ENCODE data around the gene C12orf56. TPM values are rescaled to one million over a fixed set of nuclear protein-coding genes. Genes with fewer than 3 reads are reported as not detected.
"Not testable (repeated sequence)": the region's sequence is repeated elsewhere in the genome, so short reads cannot be mapped to it uniquely, and the experiment has no call there.

C12orf56 gene
- total and polyA plus RNA-seq, 5 experiments from 2014 or later, result 0.08 TPM; not detected in 4

DNA sequence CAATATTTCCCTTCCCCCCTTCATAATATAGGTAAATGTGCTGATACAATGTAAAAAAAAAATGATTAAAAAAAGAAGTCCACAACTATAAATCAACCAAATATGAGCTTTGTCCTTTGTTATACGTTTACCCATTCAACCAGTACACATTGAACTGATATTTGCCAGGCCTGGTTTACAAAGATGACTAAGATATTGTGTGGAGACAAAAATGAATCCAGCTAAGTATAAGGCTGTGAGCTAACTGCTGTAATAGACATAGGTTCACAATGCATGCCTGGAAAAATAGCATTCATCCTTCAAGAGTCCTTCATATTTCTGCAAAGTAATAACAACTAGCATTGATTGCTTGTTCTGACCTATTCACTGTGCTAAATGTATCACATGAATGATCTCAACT lies 6.9 kb downstream of the C12orf56 start:
- peaks cover 0 to 16% (median 2%) of the 10 kb centered on the region in 3 donors for H3K36me3 Mint-ChIP-seq
- ATAC-seq (no peak), DNase-seq (no peak)
- peak overlapping the region in 5 of 10 donors; percentile 34 to 92 (median 55) for H3K27ac Mint-ChIP-seq
- H3K4me1 Mint-ChIP-seq, result peaks cover 12 to 32% (median 28%) of the 10 kb centered on the region in 4 donors
- no peak overlapping the region for H3K4me3 Mint-ChIP-seq
- POLR2A ChIA-PET, result interaction anchor here (0.6 kb wide), 1 partner anchor 61 kb away, joined by 6 read pairs; no protein-coding TSS in a partner anchor
- peaks cover 0 to 18% (median 7%) of the 10 kb centered on the region in 9 donors for H3K9me3 Mint-ChIP-seq
- peaks cover 0 to under 1% (median 0%) of the 10 kb centered on the region in 5 donors for H3K27me3 Mint-ChIP-seq

DNA sequence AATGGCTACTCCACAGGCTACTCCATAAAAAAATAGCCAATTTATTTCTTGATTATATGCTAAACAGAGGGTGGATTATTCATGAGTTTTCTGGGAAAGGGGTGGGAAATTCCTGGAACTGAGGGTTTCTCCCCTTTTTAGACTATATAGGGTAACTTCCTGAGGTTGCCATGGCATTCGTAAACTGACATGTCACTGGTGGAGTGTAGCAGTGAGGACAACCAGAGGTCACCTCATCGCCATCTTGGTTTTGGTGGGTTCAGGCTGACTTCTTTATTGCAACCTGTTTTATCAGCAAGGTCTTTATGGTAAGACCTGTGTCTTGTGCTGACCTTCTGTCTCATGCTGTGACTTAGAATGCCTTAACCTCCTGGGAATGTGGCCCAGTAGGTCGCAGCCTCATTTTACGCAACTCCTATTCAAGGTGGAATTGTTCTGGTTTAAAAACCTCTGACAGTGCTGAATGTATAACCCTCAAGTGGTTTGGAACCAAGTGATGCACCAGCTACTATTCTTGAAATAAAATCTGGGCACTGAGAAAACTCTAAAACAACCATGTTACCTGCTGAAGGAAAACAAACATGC lies 27.7 kb downstream of the C12orf56 start:
- ATAC-seq (no peak), DNase-seq (no peak)
- H3K27ac Mint-ChIP-seq, result no peak overlapping the region
- POLR2A ChIA-PET, result no interaction called here
- H3K27me3 Mint-ChIP-seq, result no peaks in the 10 kb centered on the region
- H3K36me3 Mint-ChIP-seq, result no peaks in the 10 kb centered on the region
- H3K9me3 Mint-ChIP-seq, result no peaks in the 10 kb centered on the region
- H3K4me3 Mint-ChIP-seq, result no peak overlapping the region
- H3K4me1 Mint-ChIP-seq, result no peaks in the 10 kb centered on the region

DNA sequence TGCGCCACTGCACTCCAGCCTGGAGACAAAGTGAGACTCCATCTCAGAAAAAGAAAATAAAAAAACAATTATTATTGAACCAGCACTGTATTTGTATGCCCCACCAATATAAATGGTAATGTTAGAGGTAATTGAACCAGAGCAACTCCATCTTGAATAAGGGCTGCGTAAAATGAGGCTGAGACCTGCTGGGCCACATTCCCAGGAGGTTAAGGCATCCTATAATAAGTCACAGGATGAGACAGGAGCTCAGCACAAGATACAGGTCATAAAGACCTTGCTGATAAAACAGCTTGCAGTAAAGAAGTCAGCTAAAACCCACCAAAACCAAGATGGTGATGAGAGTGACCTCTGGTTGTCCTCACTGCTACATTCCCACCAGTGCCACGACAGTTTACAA lies 29.4 kb downstream of the C12orf56 start:
- H3K27me3 Mint-ChIP-seq, ATAC-seq, H3K36me3 Mint-ChIP-seq, DNase-seq, POLR2A ChIA-PET, H3K4me1 Mint-ChIP-seq, H3K4me3 Mint-ChIP-seq, H3K27ac Mint-ChIP-seq: not testable (repeated sequence)
- peaks cover 0 to 12% (median 6%) of the 10 kb centered on the region in 9 donors for H3K9me3 Mint-ChIP-seq

DNA sequence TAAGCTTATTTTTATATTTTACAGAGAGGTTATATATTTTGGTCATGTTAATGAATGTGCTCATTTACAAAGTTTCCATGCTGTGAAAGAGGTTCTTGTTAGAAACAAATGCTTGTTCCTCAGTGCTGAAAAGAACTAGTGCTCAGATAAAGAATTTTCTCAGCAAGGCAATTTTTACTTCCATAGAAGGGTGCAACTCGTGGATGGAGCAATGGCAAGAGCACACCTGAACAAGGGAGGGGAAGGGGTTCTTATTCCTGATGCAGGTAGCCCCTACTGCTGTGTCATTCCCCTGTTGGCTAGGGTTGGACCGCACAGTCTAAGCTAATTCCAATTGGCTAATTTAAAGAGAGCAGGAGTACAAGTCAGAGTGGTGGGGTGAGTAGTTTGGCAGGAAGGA lies 34.3 kb downstream of the C12orf56 start:
- DNase-seq, ATAC-seq, H3K4me3 Mint-ChIP-seq, H3K36me3 Mint-ChIP-seq, H3K27me3 Mint-ChIP-seq, H3K4me1 Mint-ChIP-seq, POLR2A ChIA-PET: not testable (repeated sequence)
- peaks cover 0 to 24% (median 11%) of the 10 kb centered on the region in 9 donors for H3K9me3 Mint-ChIP-seq
- H3K27ac Mint-ChIP-seq, result peak overlapping the region in 1 of 10 donors; percentile 67

DNA sequence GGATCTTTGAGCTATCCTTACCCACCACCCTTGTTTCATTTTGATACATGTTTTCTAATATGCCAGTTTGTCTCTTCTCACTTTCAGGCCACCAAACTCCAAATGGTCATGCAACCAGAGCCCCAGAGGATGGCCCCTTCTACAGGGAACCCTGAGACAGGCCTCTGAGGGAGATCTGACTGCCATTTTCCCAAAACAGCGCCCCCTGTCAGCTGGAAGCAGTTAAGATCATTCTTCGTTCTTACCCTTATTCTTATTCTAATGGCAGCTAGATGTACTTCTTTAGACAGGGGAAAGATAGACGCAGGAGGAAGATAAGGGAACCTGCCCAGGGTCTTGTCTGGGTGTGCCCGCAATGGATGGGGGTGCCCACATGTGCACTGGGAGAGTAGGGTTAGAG lies 38.4 kb downstream of the C12orf56 start:
- H3K27ac Mint-ChIP-seq, result no peak overlapping the region
- ATAC-seq, result no peak
- peaks cover 0 to 17% (median 6%) of the 10 kb centered on the region in 3 donors for H3K36me3 Mint-ChIP-seq
- POLR2A ChIA-PET, result no interaction called here
- H3K4me1 Mint-ChIP-seq, result no peaks in the 10 kb centered on the region
- H3K4me3 Mint-ChIP-seq, result no peak overlapping the region
- peaks cover 6 to 40% (median 23%) of the 10 kb centered on the region in 9 donors for H3K9me3 Mint-ChIP-seq
- H3K27me3 Mint-ChIP-seq, result no peaks in the 10 kb centered on the region
- DNase-seq, result no peak

DNA sequence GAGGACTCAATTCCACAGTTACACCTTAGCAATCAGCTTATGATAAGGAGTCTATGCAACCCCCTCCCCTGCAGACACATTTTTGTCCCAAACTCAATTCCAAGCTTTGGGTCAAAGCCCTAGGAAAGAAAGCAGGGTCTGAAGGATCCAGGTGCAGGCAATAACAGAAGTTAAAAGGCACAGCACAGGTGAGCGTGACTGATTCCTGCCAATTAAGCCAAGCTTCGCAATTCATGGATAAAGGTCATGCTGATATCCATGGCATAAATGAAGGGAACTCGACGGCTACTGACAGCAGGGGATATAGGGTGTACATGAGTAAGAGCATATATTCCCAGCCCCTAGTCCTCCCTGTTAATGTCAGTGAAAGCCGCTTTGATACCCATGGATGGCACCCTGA lies 39.3 kb downstream of the C12orf56 start:
- POLR2A ChIA-PET, result no interaction called here
- no peaks in the 10 kb centered on the region for H3K27me3 Mint-ChIP-seq
- H3K9me3 Mint-ChIP-seq, result peaks cover 1 to 41% (median 14%) of the 10 kb centered on the region in 9 donors
- ATAC-seq (no peak), DNase-seq (no peak)
- H3K36me3 Mint-ChIP-seq, result peaks cover 0 to 14% (median 2%) of the 10 kb centered on the region in 3 donors
- no peak overlapping the region for H3K27ac Mint-ChIP-seq
- H3K4me1 Mint-ChIP-seq, result no peaks in the 10 kb centered on the region
- no peak overlapping the region for H3K4me3 Mint-ChIP-seq

DNA sequence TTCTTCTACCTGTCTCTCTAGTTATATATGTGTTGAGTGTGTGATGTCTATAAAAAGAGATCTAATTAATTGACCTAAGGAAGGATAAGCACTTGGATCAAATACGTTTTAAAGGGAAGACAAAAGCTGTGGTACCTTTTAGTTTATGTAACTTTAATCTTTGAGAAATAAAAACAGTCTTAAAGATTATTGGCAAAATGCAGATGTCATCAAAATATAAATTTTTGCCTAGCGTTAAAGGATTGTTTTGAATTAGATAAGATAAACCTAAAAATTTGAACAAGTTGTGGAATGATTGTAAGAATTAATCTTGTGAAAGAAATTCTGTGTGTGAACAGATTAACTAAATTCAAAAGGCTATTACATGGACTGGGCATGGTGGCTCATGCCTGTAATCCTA lies 42.9 kb downstream of the C12orf56 start:
- H3K4me3 Mint-ChIP-seq, result no peak overlapping the region
- H3K9me3 Mint-ChIP-seq, result peaks cover 0 to 36% (median 12%) of the 10 kb centered on the region in 9 donors
- no peaks in the 10 kb centered on the region for H3K4me1 Mint-ChIP-seq
- ATAC-seq, result no peak
- H3K27ac Mint-ChIP-seq, result no peak overlapping the region
- no peaks in the 10 kb centered on the region for H3K27me3 Mint-ChIP-seq
- peaks cover 0 to 11% (median 0%) of the 10 kb centered on the region in 3 donors for H3K36me3 Mint-ChIP-seq
- POLR2A ChIA-PET, result no interaction called here
- no peak for DNase-seq

DNA sequence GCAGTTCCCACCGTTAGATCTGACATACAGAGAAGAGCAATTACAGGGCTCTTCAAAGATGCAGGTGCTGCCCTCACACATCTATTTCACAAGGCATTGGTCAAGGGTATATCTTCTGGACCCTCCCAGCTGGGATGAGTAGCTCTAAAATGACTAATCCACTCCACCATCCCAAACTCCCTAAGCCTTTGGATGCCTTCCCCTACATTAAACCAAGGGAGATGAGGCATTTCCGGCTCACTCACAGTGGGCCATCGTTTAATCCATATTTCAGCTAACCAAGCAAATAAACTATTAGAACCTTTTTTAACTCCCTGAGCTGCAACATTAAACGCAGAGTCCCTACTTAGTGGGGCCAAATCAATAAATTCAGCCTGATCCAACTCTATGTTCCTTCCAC lies 45.9 kb downstream of the C12orf56 start:
- H3K4me3 Mint-ChIP-seq, H3K36me3 Mint-ChIP-seq, ATAC-seq, H3K4me1 Mint-ChIP-seq, H3K27ac Mint-ChIP-seq, POLR2A ChIA-PET, H3K27me3 Mint-ChIP-seq, DNase-seq: not testable (repeated sequence)
- peaks cover 0 to 32% (median 12%) of the 10 kb centered on the region in 9 donors for H3K9me3 Mint-ChIP-seq

DNA sequence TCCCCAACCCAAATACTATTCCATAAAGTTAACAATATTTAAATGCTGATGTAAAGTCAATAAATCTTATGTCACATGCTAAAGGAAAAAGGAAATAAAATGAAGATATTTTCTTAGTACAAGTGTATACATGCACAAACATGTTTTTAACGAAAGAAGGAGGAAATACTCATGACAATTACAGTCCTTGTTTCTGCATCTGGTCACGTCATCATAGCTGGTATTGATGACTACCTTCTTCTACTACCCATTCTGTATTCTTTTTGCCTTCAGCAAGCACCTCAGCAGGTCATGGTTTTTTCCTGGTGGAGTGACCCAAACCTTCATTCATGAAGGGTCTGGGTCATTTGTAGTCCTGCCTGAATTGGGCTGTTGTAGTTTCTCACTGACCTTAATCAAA lies 50.0 kb downstream of the C12orf56 start:
- not testable (repeated sequence) for H3K4me1 Mint-ChIP-seq
- peaks cover 0 to 23% (median 4%) of the 10 kb centered on the region in 9 donors for H3K9me3 Mint-ChIP-seq

DNA sequence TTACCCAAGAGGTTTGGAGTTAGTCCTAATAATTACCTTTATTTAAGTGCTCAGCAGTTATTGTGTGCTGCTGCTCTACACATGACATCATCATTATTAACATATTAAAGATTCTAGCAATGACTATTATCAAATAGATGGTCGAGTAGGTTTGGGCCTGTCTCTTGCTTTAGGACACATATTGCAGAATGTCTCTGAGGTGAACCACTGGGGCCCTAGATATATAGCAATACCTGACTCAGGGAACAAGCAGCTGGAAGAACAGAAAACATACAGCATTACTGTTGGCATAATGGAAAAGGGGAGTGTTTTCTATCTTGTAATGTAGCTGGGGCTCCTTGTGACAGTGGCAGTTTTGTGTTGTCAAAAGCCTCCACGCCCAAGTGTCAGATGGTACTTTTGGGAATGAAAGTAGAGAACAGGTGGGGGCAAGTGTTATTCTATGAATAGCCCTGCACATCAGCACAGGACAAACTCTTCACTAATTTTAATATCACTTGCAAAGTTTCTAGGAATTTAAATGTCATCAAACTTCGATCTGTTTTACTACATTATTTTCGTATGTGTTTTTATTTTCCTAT lies 54.6 kb downstream of the C12orf56 start:
- Mint-ChIP-seq H3K36me3 (peaks cover 0 to 5% (median 0%) of the 10 kb centered on the region in 3 donors), H3K4me1 (no peaks in the 10 kb centered on the region), H3K9me3 (peaks cover 0 to 15% (median 4%) of the 10 kb centered on the region in 9 donors), H3K27ac (no peak overlapping the region), H3K27me3 (no peaks in the 10 kb centered on the region), H3K4me3 (no peak overlapping the region)
- DNase-seq (no peak), ATAC-seq (no peak)
- POLR2A ChIA-PET, result no interaction called here

More for the DNA sequence above, 50.0 kb downstream of the C12orf56 start:
- ATAC-seq, H3K27ac Mint-ChIP-seq, H3K36me3 Mint-ChIP-seq, H3K4me3 Mint-ChIP-seq, DNase-seq, POLR2A ChIA-PET, H3K27me3 Mint-ChIP-seq: not testable (repeated sequence)

DNA sequence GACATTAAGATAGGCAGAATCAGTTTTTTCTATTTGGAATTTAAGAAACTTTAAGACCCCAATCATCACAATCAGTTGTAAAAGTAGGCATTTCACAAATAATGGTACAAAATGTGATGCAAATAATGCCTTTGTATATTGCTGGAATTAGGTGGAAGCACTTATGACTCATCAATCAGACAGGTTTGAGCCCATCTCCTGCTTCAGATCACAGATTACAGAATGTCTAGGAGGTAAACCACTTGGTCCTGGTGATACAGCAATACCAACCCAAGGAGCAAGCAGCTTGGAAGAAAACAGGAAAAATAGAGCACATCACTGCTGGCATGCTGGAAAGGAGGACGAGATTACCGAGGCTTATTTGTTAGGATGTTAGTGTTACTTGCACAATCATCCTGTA lies 57.6 kb downstream of the C12orf56 start:
- no peak overlapping the region for H3K4me3 Mint-ChIP-seq
- H3K36me3 Mint-ChIP-seq, result no peaks in the 10 kb centered on the region
- peaks cover 0 to 2% (median 0%) of the 10 kb centered on the region in 5 donors for H3K27me3 Mint-ChIP-seq
- no peak for ATAC-seq
- H3K27ac Mint-ChIP-seq, result no peak overlapping the region
- peaks cover 0 to 2% (median 0%) of the 10 kb centered on the region in 4 donors for H3K4me1 Mint-ChIP-seq
- POLR2A ChIA-PET, result no interaction called here
- H3K9me3 Mint-ChIP-seq, result no peaks in the 10 kb centered on the region
- DNase-seq, result no peak

DNA sequence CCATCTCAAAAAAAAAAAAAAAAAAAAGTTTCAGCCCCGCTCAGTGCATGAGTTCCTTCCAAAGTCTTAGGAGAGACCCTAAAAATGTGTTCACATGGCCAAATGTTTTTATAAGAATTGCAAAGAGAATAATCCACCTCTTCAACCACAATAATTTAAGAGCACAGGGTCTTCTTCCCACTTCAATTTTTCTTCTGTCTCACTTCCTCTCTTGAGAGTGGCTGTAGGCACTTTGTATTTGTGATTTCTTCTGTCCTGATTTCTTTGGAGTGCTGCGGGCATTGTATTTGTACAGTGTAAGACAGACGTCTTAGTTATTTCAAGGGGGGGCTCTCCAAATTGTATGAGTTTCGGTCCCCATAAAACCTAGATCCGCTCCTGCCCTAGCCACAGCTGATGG lies 58.3 kb downstream of the C12orf56 start:
- Mint-ChIP-seq H3K36me3 (no peaks in the 10 kb centered on the region), H3K4me1 (peaks cover 0 to 2% (median 0%) of the 10 kb centered on the region in 4 donors), H3K9me3 (no peaks in the 10 kb centered on the region), H3K4me3 (no peak overlapping the region), H3K27ac (no peak overlapping the region), H3K27me3 (peaks cover 0 to 2% (median 0%) of the 10 kb centered on the region in 5 donors)
- ATAC-seq, result no peak
- POLR2A ChIA-PET, result no interaction called here
- no peak for DNase-seq

DNA sequence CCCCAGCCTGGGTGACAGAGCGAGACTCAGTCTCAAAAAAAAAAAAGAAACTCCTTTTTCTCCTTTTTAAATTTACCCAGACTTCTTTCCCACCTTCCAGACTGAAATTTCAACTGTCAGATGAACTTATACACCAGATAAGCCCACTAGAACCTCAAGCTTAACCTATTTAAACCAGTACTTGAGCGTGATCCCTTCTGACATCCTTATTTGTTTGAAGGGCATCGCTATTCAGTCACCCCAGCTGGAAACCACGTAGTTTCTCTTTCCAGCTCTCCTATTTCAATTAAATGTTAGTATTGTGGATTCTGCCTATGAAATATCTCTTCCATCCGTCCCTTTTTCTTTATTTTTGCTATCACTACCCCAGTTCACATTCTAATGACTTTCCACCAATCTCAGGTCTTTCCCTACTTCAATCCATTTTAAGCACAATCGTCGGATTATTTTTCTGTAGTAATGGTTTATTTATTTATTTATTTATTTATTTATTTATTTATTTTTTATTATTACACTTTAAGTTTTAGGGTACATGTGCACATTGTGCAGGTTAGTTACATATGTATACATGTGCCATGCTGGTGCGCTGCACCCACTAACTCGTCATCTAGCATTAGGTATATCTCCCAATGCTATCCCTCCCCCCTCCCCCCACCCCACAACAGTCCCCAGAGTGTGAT lies 61.4 kb downstream of the C12orf56 start:
- POLR2A ChIA-PET, DNase-seq, H3K36me3 Mint-ChIP-seq, H3K4me1 Mint-ChIP-seq, ATAC-seq, H3K27ac Mint-ChIP-seq, H3K4me3 Mint-ChIP-seq, H3K9me3 Mint-ChIP-seq, H3K27me3 Mint-ChIP-seq: not testable (repeated sequence)
